MG63 (cell line): Measurements from ENCODE around the gene SCYGR1. TPM values are rescaled to one million over a fixed set of nuclear protein-coding genes. Genes with fewer than 3 reads are reported as not detected.

Experiments
- DNase-seq: peaks from one replicate; pipeline ENCODE4 v3.0.0-alpha.2; 2020
- H3K27me3 ChIP-seq: fragments of 250-450 bp; sonication (Bioruptor Pico); 2 replicates; pipeline ENCODE4 v1.5.1; 2020; ENCODE audit warnings: mild to moderate bottlenecking, moderate library complexity
- H3K36me3 ChIP-seq: fragments of 250-450 bp; sonication (Bioruptor Pico); 2 replicates; pipeline ENCODE4 v1.5.1; 2020; ENCODE audit warnings: mild to moderate bottlenecking, moderate library complexity
- H3K4me3 ChIP-seq: fragments of 250-450 bp; sonication (Bioruptor Pico); 2 replicates; pipeline ENCODE4 v1.5.1; 2020; ENCODE audit warnings: mild to moderate bottlenecking, moderate library complexity
- H3K9me3 ChIP-seq: fragments of 250-450 bp; sonication (Bioruptor Pico); 2 replicates; pipeline ENCODE4 v1.5.1; 2020; ENCODE audit warnings: mild to moderate bottlenecking, moderate library complexity
- total RNA-seq: library from RNA; depleted of rRNA; stranded (reverse); fragments of >200 nt; shearing (Covaris generic); gene quantifications from 2 replicates; pipeline ENCODE4 v1.2.3, GENCODE V29; 2014; ENCODE audit warnings: low replicate concordance; rRNA removed

Gene SCYGR1
- total RNA-seq, 1 experiment from 2014 or later = not detected

GRCh38 chr2:227351639-227352038 lies 36.1 kb downstream of the SCYGR1 start:
- Histone ChIP-seq H3K36me3 (peaks cover 80% of the 10 kb centered on the region), H3K4me3 (no peak overlapping the region)
- no peak for DNase-seq

GRCh38 chr2:227349989-227350612 lies 37.6 kb downstream of the SCYGR1 start:
- H3K4me3 ChIP-seq = no peak overlapping the region
- H3K9me3 ChIP-seq = no peaks in the 10 kb centered on the region
- H3K27me3 ChIP-seq = no peaks in the 10 kb centered on the region
- DNase-seq = no peak
- peaks cover 74% of the 10 kb centered on the region for H3K36me3 ChIP-seq

More at GRCh38 chr2:227351639-227352038, 36.1 kb downstream of the SCYGR1 start:
- H3K9me3 ChIP-seq = no peaks in the 10 kb centered on the region
- H3K27me3 ChIP-seq = no peaks in the 10 kb centered on the region

GRCh38 chr2:227348324-227348723 lies 39.4 kb downstream of the SCYGR1 start:
- no peak overlapping the region for H3K4me3 ChIP-seq
- no peaks in the 10 kb centered on the region for H3K9me3 ChIP-seq
- no peak for DNase-seq
- H3K36me3 ChIP-seq = peaks cover 78% of the 10 kb centered on the region
- H3K27me3 ChIP-seq = no peaks in the 10 kb centered on the region

- no peak for DNase-seq
- H3K36me3 ChIP-seq = peaks cover 80% of the 10 kb centered on the region
Measured at GRCh38 chr2:227347117-227347516, 40.6 kb downstream of the SCYGR1 start.

GRCh38 chr2:227344231-227344630 lies 43.5 kb downstream of the SCYGR1 start:
- Histone ChIP-seq H3K27me3 (no peaks in the 10 kb centered on the region), H3K36me3 (peaks cover 81% of the 10 kb centered on the region), H3K4me3 (no peak overlapping the region), H3K9me3 (no peaks in the 10 kb centered on the region)
- DNase-seq = no peak

More at GRCh38 chr2:227347117-227347516, 40.6 kb downstream of the SCYGR1 start:
- Histone ChIP-seq H3K4me3 (no peak overlapping the region), H3K9me3 (no peaks in the 10 kb centered on the region), H3K27me3 (no peaks in the 10 kb centered on the region)

GRCh38 chr2:227341553-227341952 lies 46.2 kb downstream of the SCYGR1 start:
- peaks cover 66% of the 10 kb centered on the region for H3K36me3 ChIP-seq

GRCh38 chr2:227340106-227340505 lies 47.6 kb downstream of the SCYGR1 start:
- peaks cover 70% of the 10 kb centered on the region for H3K36me3 ChIP-seq
- DNase-seq = no peak
- no peak overlapping the region for H3K4me3 ChIP-seq

More at GRCh38 chr2:227341553-227341952, 46.2 kb downstream of the SCYGR1 start:
- DNase-seq = no peak
- Histone ChIP-seq H3K9me3 (no peaks in the 10 kb centered on the region), H3K27me3 (no peaks in the 10 kb centered on the region), H3K4me3 (no peak overlapping the region)

GRCh38 chr2:227339098-227339599 lies 48.6 kb downstream of the SCYGR1 start:
- DNase-seq = no peak
- H3K4me3 ChIP-seq = no peak overlapping the region
- no peaks in the 10 kb centered on the region for H3K9me3 ChIP-seq
- peaks cover 70% of the 10 kb centered on the region for H3K36me3 ChIP-seq
- H3K27me3 ChIP-seq = no peaks in the 10 kb centered on the region

More at GRCh38 chr2:227340106-227340505, 47.6 kb downstream of the SCYGR1 start:
- Histone ChIP-seq H3K9me3 (no peaks in the 10 kb centered on the region), H3K27me3 (no peaks in the 10 kb centered on the region)

Other genes with a start within 250 kb of the SCYGR1 start
- 0.36 TPM in 1 of 2 replicates, not detected in the other for gene COL4A4, start 223.7 kb downstream of the SCYGR1 start, total RNA-seq
- gene COL4A3, start 223.3 kb downstream of the SCYGR1 start, total RNA-seq = 0.20 TPM in 1 of 2 replicates, not detected in the other
- gene MFF, start 62.7 kb downstream of the SCYGR1 start, total RNA-seq = 209 and 256 TPM in 2 replicates
- gene TM4SF20, start 8.6 kb downstream of the SCYGR1 start, total RNA-seq = not detected in 2 replicates
- 68.6 and 100 TPM in 2 replicates for gene AGFG1, start 84.2 kb upstream of the SCYGR1 start, total RNA-seq
- not detected in 2 replicates for gene SCYGR2, start 210.9 kb upstream of the SCYGR1 start, total RNA-seq
- not detected in 2 replicates for gene SCYGR3, start 226.9 kb upstream of the SCYGR1 start, total RNA-seq
- gene SCYGR4, start 229.5 kb upstream of the SCYGR1 start, total RNA-seq = not detected in 2 replicates